Endodermal cell (in vitro differentiated cells): Measurements from ENCODE around the gene AFF3. TPM values are rescaled to one million over a fixed set of nuclear protein-coding genes. Genes with fewer than 3 reads are reported as not detected.

Experiments used
- DNase-seq: peaks from one replicate; pipeline ENCODE4 v3.0.0-alpha.2; 2017
- H3K27ac ChIP-seq: 2 replicates; pipeline ENCODE4 v1.5.1; 2013; ENCODE audit warnings: mild to moderate bottlenecking, low read depth, low read length, moderate library complexity
- H3K27me3 ChIP-seq: 2 replicates; pipeline ENCODE4 v1.6.1; 2013; ENCODE audit warnings: mild to moderate bottlenecking, low read length, moderate library complexity; ENCODE audit not compliant: insufficient read depth, control insufficient read depth, poor library complexity, severe bottlenecking
- H3K36me3 ChIP-seq: 2 replicates; pipeline ENCODE4 v1.7.0; 2013; ENCODE audit warnings: mild to moderate bottlenecking, low read length, moderate library complexity; ENCODE audit not compliant: control insufficient read depth, insufficient read depth
- H3K4me1 ChIP-seq: one replicate; pipeline ENCODE4 v1.7.0; 2013; ENCODE audit warnings: low read length; ENCODE audit not compliant: control insufficient read depth, insufficient read depth
- H3K4me3 ChIP-seq: 2 replicates; pipeline ENCODE4 v1.5.1; 2013; ENCODE audit warnings: mild to moderate bottlenecking, low read length, moderate library complexity
- H3K9ac ChIP-seq: 2 replicates; pipeline ENCODE4 v1.6.1; 2013; ENCODE audit warnings: mild to moderate bottlenecking, low read length, moderate library complexity; ENCODE audit not compliant: poor library complexity, severe bottlenecking; ENCODE audit errors: extremely low read depth
- H3K9me3 ChIP-seq: 2 replicates; pipeline ENCODE4 v1.6.1; 2013; ENCODE audit warnings: mild to moderate bottlenecking, low read length, moderate library complexity; ENCODE audit not compliant: control insufficient read depth
- H3K27ac Mint-ChIP-seq: 2 replicates; pipeline ENCODE4 v1.8.0; 2020; ENCODE audit warnings: mixed read lengths
- H3K27me3 Mint-ChIP-seq: 2 replicates; pipeline ENCODE4 v1.8.0; 2021; ENCODE audit warnings: mild to moderate bottlenecking, mixed read lengths; ENCODE audit not compliant: insufficient read depth
- H3K36me3 Mint-ChIP-seq: 2 replicates; pipeline ENCODE4 v1.8.0; 2020; ENCODE audit warnings: low read depth, mixed read lengths
- H3K4me1 Mint-ChIP-seq: 2 replicates; pipeline ENCODE4 v1.8.0; 2020; ENCODE audit warnings: mixed read lengths
- H3K4me3 Mint-ChIP-seq: 2 replicates; pipeline ENCODE4 v1.8.0; 2020; ENCODE audit warnings: mild to moderate bottlenecking, moderate library complexity, mixed read lengths
- H3K9me3 Mint-ChIP-seq: 2 replicates; pipeline ENCODE4 v1.8.0; 2020; ENCODE audit warnings: mild to moderate bottlenecking, mixed read lengths
- WGBS, 2 experiments: methylation state at CpG; one replicate each; pipeline versions ENCODE4 v1.1.5 to v1.1.7; 2013; ENCODE audit warnings: missing lambda C conversion rate in 2 of 2, mixed read lengths in 1 of 2; ENCODE audit not compliant: insufficient coverage in 1 of 2, insufficient read length in 1 of 2; 5-methylcytosine and 5-hydroxymethylcytosine counted together
- total RNA-seq, 2 donors: library from RNA; stranded (reverse); fragmentation: NEBNext Ultra II Directional in 1 of 2; extraction: Animal tissue kit (Norgen Biotek cat#: 25700) in 1 of 2; gene quantifications; 2 replicates in 1 of 2; 3 replicates in 1 of 2; pipeline ENCODE4 v1.2.1, GENCODE V29; 2021
- TF ChIP-seq, protein P1 (sequence below): fragments of 200-600 bp; sonication (generic); conservative IDR thresholded peaks from 2 replicates; pipeline ENCODE4 v1.5.0; 2021; ENCODE audit warnings: antibody characterized with exemption, mild to moderate bottlenecking

Gene AFF3
- total RNA-seq, 2 donors from 2014 or later = 0.62 to 0.73 TPM

DNA sequence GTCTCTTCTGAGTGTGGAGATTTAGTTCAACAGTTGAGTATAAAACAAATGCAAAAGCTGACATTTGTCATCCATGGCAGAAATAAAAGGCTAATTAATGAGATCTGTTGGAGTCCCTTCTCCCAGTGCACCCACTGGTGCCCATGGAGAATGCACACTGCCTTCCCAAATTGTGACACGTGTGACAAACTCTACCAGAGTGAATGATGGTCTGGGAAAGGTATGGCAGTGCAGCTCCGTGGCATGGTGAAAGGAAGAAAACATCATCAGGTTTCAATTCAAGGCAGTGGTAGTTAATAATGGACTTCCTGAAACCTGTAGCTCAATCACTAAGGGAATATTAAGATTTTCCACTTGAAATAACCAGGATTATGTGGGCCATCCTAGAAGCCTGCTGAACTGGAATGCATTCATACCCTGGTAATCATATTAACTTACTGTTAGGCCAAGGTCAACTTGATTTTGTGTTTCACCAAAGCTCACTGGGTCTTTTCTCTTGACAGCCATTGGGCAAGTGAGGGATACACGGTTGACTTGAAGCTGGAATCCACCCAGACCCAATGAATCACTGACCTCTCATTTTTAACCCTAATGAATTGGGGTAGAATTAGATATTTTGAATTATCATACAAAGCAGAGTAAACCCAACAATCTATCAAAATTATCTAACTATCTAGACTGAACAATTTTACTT lies 167.6 kb downstream of the AFF3 start:
- Mint-ChIP-seq H3K36me3 (no peaks in the 10 kb centered on the region), H3K4me3 (no peak overlapping the region), H3K4me1 (no peaks in the 10 kb centered on the region), H3K27ac (no peak overlapping the region), H3K27me3 (peaks cover 8% of the 10 kb centered on the region), H3K9me3 (peaks cover 5% of the 10 kb centered on the region)
- no peak for DNase-seq
- H3K9ac ChIP-seq = no peak overlapping the region
- H3K36me3 ChIP-seq = no peaks in the 10 kb centered on the region
- 92 to 94% methylated on average over 2 to 3 of the region's 3 CpGs for WGBS, 2 experiments
- TF ChIP-seq, protein P1, sequence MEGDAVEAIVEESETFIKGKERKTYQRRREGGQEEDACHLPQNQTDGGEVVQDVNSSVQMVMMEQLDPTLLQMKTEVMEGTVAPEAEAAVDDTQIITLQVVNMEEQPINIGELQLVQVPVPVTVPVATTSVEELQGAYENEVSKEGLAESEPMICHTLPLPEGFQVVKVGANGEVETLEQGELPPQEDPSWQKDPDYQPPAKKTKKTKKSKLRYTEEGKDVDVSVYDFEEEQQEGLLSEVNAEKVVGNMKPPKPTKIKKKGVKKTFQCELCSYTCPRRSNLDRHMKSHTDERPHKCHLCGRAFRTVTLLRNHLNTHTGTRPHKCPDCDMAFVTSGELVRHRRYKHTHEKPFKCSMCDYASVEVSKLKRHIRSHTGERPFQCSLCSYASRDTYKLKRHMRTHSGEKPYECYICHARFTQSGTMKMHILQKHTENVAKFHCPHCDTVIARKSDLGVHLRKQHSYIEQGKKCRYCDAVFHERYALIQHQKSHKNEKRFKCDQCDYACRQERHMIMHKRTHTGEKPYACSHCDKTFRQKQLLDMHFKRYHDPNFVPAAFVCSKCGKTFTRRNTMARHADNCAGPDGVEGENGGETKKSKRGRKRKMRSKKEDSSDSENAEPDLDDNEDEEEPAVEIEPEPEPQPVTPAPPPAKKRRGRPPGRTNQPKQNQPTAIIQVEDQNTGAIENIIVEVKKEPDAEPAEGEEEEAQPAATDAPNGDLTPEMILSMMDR = no peak
- H3K27me3 ChIP-seq = peaks cover 23% of the 10 kb centered on the region
- H3K9me3 ChIP-seq = no peaks in the 10 kb centered on the region
- no peaks in the 10 kb centered on the region for H3K4me1 ChIP-seq
- H3K4me3 ChIP-seq = no peak overlapping the region
- H3K27ac ChIP-seq = no peak overlapping the region

DNA sequence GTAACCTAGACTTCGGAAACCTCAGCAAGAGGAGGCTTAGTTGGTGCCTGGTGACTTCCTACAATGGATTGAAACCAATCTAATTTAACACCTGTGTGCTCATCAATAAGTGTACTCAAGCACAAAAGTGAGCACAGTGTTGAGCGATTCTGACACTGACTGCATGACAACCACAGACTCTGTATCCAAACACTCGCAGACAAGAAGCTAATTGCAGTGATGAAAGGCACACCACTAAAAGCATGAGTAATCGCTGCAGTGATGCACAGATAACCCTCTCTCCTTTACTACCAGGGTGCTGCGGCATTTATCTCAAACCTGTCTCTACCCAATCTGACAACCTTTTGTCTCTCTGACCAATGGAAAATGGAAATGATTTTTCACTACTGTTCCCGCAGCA lies 168.1 kb downstream of the AFF3 start:
- H3K36me3 Mint-ChIP-seq = no peaks in the 10 kb centered on the region
- Histone ChIP-seq H3K4me1 (no peaks in the 10 kb centered on the region), H3K27me3 (peaks cover 23% of the 10 kb centered on the region), H3K9ac (no peak overlapping the region), H3K4me3 (no peak overlapping the region), H3K27ac (no peak overlapping the region), H3K9me3 (no peaks in the 10 kb centered on the region), H3K36me3 (no peaks in the 10 kb centered on the region)
- H3K27ac Mint-ChIP-seq = no peak overlapping the region
- TF ChIP-seq, protein P1 = no peak
- peaks cover 8% of the 10 kb centered on the region for H3K27me3 Mint-ChIP-seq
- no peak overlapping the region for H3K4me3 Mint-ChIP-seq
- DNase-seq = no peak
- 93 to 94% methylated on average over 4 to 6 of the region's 6 CpGs for WGBS, 2 experiments
- no peaks in the 10 kb centered on the region for H3K4me1 Mint-ChIP-seq
- H3K9me3 Mint-ChIP-seq = peaks cover 5% of the 10 kb centered on the region

DNA sequence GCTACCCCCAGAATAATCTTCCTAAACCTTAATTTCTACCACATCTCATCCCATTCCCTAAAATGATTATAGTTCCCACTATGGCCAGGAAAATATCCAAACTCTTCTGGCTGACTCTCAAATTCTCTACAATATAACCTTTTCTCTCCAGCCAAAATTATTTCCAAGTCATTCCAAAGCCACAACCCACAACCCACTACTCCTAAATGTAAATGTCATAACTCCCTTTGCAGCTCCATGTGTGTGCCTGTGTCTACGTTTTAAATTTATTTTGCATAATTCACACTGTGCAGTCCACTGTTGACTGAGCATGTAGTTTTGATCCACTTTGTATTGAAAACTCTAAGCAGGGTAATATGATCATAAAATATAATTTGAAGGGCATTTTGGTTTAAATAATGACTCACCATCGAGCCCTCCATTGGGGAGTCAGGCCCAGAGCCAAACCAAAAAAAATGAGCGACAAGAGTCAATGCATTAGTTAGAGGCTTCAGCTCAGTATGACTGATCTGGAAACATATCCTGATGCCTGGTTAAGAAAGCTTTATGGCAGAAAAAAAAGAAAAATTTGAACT lies 171.0 kb downstream of the AFF3 start:
- peaks cover 5% of the 10 kb centered on the region for H3K9me3 Mint-ChIP-seq
- TF ChIP-seq, protein P1 = no peak
- no peak overlapping the region for H3K4me3 ChIP-seq
- H3K4me1 ChIP-seq = no peaks in the 10 kb centered on the region
- no peaks in the 10 kb centered on the region for H3K4me1 Mint-ChIP-seq
- H3K27me3 ChIP-seq = peaks cover 23% of the 10 kb centered on the region
- H3K9me3 ChIP-seq = no peaks in the 10 kb centered on the region
- H3K36me3 Mint-ChIP-seq = no peaks in the 10 kb centered on the region
- 84 to 90% methylated on average over 2 to 3 of the region's 3 CpGs for WGBS, 2 experiments
- no peak overlapping the region for H3K27ac Mint-ChIP-seq
- H3K36me3 ChIP-seq = no peaks in the 10 kb centered on the region
- H3K27ac ChIP-seq = no peak overlapping the region
- no peak overlapping the region for H3K4me3 Mint-ChIP-seq
- no peak for DNase-seq
- no peak overlapping the region for H3K9ac ChIP-seq
- peaks cover 13% of the 10 kb centered on the region for H3K27me3 Mint-ChIP-seq
